Stimulated activated naive CD8-positive, alpha-beta T cell treated with anti-CD3 and anti-CD28 coated beads, Interleukin-15, amount 100 ng/mL, for 72 hours (primary cell): ENCODE results near the gene PCDHGC3.

Source experiments
- ATAC-seq: fragments of 150-1000 bp; cut with Tn5 transposase; 2 replicates; pipeline ENCODE4 v1.10.0; 2021; ENCODE audit warnings: mild to moderate bottlenecking, moderate library complexity
- DNase-seq, 2 donors: peaks; one replicate each; pipeline ENCODE4 v3.0.0; 2021 to 2022
- H3K27ac Mint-ChIP-seq, 2 donors: one replicate each; pipeline ENCODE4 v1.8.0; 2022; ENCODE audit warnings: mild to moderate bottlenecking in 2 of 2, mixed read lengths in 2 of 2, moderate library complexity in 2 of 2
- H3K27me3 Mint-ChIP-seq: one replicate; pipeline ENCODE4 v1.8.0; 2022; ENCODE audit warnings: mixed read lengths
- H3K4me1 Mint-ChIP-seq: one replicate; pipeline ENCODE4 v1.8.0; 2022; ENCODE audit warnings: mild to moderate bottlenecking, mixed read lengths
- H3K4me3 Mint-ChIP-seq, 2 donors: one replicate each; pipeline ENCODE4 v1.8.0; 2022; ENCODE audit warnings: mild to moderate bottlenecking in 2 of 2, mixed read lengths in 2 of 2, moderate library complexity in 1 of 2
- H3K9me3 Mint-ChIP-seq, 2 donors: one replicate each; pipeline ENCODE4 v1.8.0; 2022; ENCODE audit warnings: mixed read lengths in 2 of 2

The PCDHGC3 gene

GRCh38 chr5:141521244-141521781, 45.5 kb downstream of the PCDHGC3 start:
- Mint-ChIP-seq H3K9me3 (no peaks in the 10 kb centered on the region), H3K4me1 (peaks cover 54% of the 10 kb centered on the region), H3K27me3 (no peaks in the 10 kb centered on the region), H3K4me3 (no peak overlapping the region), H3K27ac (peak overlapping the region in 1 of 2 donors; percentile 47)
- peak; percentile 75 for ATAC-seq
- DNase-seq, result no peak

GRCh38 chr5:141522301-141522700, 46.5 kb downstream of the PCDHGC3 start:
- Mint-ChIP-seq H3K27ac (peak overlapping the region in 1 of 2 donors; percentile 46), H3K4me1 (peaks cover 49% of the 10 kb centered on the region), H3K27me3 (no peaks in the 10 kb centered on the region), H3K4me3 (peak overlapping the region in 1 of 2 donors; percentile 3), H3K9me3 (no peaks in the 10 kb centered on the region)
- DNase-seq, result no peak
- ATAC-seq, result no peak

- ATAC-seq (no peak), DNase-seq (no peak)
- H3K4me1 Mint-ChIP-seq, result peaks cover 49% of the 10 kb centered on the region
- no peaks in the 10 kb centered on the region for H3K27me3 Mint-ChIP-seq
- H3K9me3 Mint-ChIP-seq, result no peaks in the 10 kb centered on the region
- H3K27ac Mint-ChIP-seq, result no peak overlapping the region
- H3K4me3 Mint-ChIP-seq, result no peak overlapping the region
These were observed 48.2 kb downstream of the PCDHGC3 start for GRCh38 chr5:141523991-141524390.

GRCh38 chr5:141524604-141525597, 49.1 kb downstream of the PCDHGC3 start:
- H3K27ac Mint-ChIP-seq, result peak overlapping the region; percentile 28 to 71
- peaks cover 49% of the 10 kb centered on the region for H3K4me1 Mint-ChIP-seq
- ATAC-seq (peak; percentile 59), DNase-seq (peak; percentile 37 to 48)
- H3K4me3 Mint-ChIP-seq, result no peak overlapping the region
- no peaks in the 10 kb centered on the region for H3K9me3 Mint-ChIP-seq
- H3K27me3 Mint-ChIP-seq, result no peaks in the 10 kb centered on the region

- peaks cover 48% of the 10 kb centered on the region for H3K4me1 Mint-ChIP-seq
- no peak for DNase-seq
- H3K27me3 Mint-ChIP-seq, result no peaks in the 10 kb centered on the region
- no peak overlapping the region for H3K4me3 Mint-ChIP-seq
- H3K9me3 Mint-ChIP-seq, result no peaks in the 10 kb centered on the region
- peak overlapping the region in 1 of 2 donors; percentile 71 for H3K27ac Mint-ChIP-seq
- ATAC-seq, result no peak
These were observed 49.9 kb downstream of the PCDHGC3 start for GRCh38 chr5:141525653-141526052.

- no peak overlapping the region for H3K4me3 Mint-ChIP-seq
- ATAC-seq, result no peak
- H3K9me3 Mint-ChIP-seq, result no peaks in the 10 kb centered on the region
- DNase-seq, result no peak
- H3K27me3 Mint-ChIP-seq, result no peaks in the 10 kb centered on the region
- H3K27ac Mint-ChIP-seq, result no peak overlapping the region
- H3K4me1 Mint-ChIP-seq, result peaks cover 30% of the 10 kb centered on the region
These were observed 51.7 kb downstream of the PCDHGC3 start for GRCh38 chr5:141527426-141527825.
